Skeletal muscle satellite cell (primary cell): ENCODE data around the gene MAPK11.

Experiments used
- H3K27me3 ChIP-seq: 2 replicates; pipeline ENCODE4 v1.7.0; 2013; ENCODE audit warnings: low read length; ENCODE audit not compliant: control insufficient read depth, insufficient read depth
- H3K36me3 ChIP-seq: 2 replicates; pipeline ENCODE4 v1.7.0; 2013; ENCODE audit warnings: mild to moderate bottlenecking, control low read depth, low read length; ENCODE audit not compliant: insufficient read depth
- H3K4me1 ChIP-seq: 2 replicates; pipeline ENCODE4 v1.7.0; 2013; ENCODE audit warnings: low read length; ENCODE audit not compliant: control insufficient read depth, insufficient read depth
- H3K4me2 ChIP-seq: 2 replicates; pipeline ENCODE4 v1.7.0; 2013; ENCODE audit warnings: mild to moderate bottlenecking, low read length
- H3K4me3 ChIP-seq: 2 replicates; pipeline ENCODE4 v1.7.0; 2013; ENCODE audit warnings: low read length
- H3K9ac ChIP-seq: 2 replicates; pipeline ENCODE4 v1.7.0; 2013; ENCODE audit warnings: mild to moderate bottlenecking, low read depth, low read length, moderate library complexity
- H3K9me3 ChIP-seq: replicated peaks from 2 replicates; pipeline ENCODE4 v1.7.0; 2013; ENCODE audit warnings: mild to moderate bottlenecking, control low read depth, low read length

Gene MAPK11

DNA sequence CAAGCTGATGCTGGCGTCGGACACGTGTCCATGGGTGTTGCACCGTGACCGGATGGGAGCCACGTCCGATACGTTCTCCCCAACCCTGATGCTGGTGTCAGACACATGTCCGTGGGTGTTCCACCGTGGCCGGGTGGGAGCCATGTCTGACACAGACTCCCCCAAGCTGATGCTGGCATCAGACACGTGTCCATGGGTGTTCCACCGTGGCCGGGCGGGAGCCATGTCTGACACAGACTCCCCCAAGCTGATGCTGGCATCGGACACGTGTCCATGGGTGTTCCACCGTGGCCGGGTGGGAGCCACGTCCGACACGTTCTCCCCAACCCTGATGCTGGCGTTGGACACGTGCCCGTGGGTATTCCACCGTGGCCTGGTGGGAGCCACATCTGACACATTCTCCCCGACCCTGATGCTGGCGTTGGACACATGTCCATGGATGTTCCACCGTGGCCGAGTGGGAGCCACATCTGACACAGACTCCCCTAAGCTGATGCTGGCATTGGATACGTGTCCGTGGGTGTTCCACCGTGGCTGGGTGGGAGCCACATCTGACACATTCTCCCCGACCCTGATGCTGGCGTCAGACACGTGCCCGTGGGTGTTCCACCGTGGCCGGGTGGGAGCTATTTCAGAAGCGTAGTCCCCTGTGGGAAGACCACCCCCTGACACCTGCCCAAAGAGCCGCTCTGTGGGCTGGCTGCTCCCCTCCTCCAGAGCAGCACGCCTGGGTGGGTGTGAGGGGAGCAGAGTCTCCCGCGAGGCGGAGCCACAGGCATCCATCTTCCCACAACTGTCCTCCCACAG lies 49.4 kb downstream of the MAPK11 start:
- no peak overlapping the region for H3K4me3 ChIP-seq
- H3K27me3 ChIP-seq: no peaks in the 10 kb centered on the region
- peaks cover 3% of the 10 kb centered on the region for H3K4me1 ChIP-seq
- no peak overlapping the region for H3K4me2 ChIP-seq
- no peak overlapping the region for H3K9ac ChIP-seq
- H3K36me3 ChIP-seq: peaks cover 86% of the 10 kb centered on the region
- no peaks in the 10 kb centered on the region for H3K9me3 ChIP-seq

DNA sequence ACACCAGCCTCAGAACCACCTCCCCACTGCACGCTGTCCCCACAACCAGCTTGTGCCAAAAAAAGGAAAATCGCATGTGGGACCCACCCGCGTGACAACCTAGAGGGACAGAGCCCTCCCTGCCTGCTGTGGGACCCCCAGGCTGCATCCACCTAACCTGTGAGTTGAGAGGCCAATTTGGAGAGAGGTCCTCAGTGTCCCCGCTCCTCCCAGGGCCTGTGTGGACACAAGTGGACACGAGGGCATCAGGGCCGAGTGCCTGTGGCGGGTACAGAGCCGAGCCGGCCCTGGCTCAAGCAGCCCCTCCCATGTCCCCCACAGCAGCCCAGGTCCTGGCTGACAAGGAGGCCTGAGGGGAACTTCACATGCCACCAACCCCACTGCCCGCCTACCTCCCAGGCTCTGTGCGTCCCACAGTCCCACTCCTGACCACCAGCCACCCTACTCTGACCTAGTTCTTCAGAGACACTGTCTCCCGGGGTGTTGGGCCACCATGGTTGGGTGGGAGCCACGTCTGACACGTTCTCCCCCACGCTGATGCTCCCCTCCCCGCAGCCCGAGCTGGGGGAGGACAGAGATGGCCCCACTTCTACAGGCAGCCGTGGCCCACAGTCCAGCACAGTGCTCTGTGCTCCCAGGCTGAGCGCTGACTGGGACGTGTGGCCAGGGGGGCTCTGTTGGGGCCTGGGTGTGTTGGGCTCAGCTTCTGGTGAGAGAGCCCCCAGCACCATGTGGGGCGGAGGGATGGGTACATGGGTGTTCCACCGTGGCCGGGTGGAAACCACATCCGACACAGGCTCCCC lies 50.2 kb downstream of the MAPK11 start:
- Histone ChIP-seq H3K9ac (no peak overlapping the region), H3K4me3 (no peak overlapping the region)

GRCh38 chr22:50218996-50219727 lies 51.0 kb downstream of the MAPK11 start:
- Histone ChIP-seq H3K9ac (no peak overlapping the region), H3K9me3 (no peaks in the 10 kb centered on the region), H3K36me3 (peaks cover 83% of the 10 kb centered on the region), H3K4me1 (peaks cover 3% of the 10 kb centered on the region), H3K27me3 (no peaks in the 10 kb centered on the region), H3K4me3 (no peak overlapping the region), H3K4me2 (no peak overlapping the region)

More for the DNA sequence above, 50.2 kb downstream of the MAPK11 start:
- no peaks in the 10 kb centered on the region for H3K9me3 ChIP-seq
- no peaks in the 10 kb centered on the region for H3K27me3 ChIP-seq
- peaks cover 84% of the 10 kb centered on the region for H3K36me3 ChIP-seq
- H3K4me2 ChIP-seq: no peak overlapping the region
- H3K4me1 ChIP-seq: peaks cover 3% of the 10 kb centered on the region

DNA sequence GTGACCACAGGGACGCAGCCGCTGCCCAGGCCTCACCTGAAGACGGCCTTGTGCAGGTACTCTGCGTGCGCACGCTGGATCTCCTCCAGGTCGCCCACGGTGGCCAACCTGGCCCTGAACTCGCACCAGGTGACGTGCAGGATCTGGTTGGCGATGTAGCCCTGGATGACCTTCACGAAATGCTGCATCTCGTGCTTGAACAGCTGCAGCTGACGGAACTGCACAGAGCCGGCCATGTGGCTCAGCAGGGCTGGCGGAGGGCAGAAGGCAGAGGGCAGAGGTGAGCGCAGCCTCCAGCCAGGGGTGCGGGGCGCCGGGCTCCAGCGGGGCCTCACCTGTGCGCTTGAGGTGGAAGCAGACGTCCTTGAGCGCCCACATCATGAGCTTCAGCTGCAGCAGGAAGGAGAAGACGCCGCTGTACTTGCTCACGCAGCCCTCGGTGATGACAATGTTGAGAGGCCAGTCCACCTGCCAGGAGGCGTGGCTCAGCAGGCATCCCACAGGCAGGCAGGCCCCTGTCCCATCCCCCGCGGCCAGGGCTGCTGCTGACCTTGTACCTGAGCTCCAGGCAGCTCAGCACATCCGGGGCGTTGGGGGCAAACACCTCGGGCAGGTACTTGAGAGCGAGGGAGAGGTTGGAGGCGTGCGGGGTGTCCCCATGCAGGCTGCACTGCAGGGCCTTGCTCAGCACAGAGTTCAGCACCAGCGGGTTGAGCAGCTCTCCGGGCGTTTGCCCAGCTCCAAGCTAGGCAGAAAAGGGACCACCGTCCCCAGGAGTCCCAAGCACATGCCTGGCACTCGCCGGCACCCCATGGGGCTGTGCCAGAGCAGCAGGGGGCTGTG lies 51.8 kb downstream of the MAPK11 start:
- no peaks in the 10 kb centered on the region for H3K27me3 ChIP-seq
- H3K4me1 ChIP-seq: peaks cover 3% of the 10 kb centered on the region
- no peak overlapping the region for H3K9ac ChIP-seq
- H3K9me3 ChIP-seq: no peaks in the 10 kb centered on the region
- no peak overlapping the region for H3K4me2 ChIP-seq
- H3K4me3 ChIP-seq: no peak overlapping the region
- H3K36me3 ChIP-seq: peaks cover 78% of the 10 kb centered on the region

DNA sequence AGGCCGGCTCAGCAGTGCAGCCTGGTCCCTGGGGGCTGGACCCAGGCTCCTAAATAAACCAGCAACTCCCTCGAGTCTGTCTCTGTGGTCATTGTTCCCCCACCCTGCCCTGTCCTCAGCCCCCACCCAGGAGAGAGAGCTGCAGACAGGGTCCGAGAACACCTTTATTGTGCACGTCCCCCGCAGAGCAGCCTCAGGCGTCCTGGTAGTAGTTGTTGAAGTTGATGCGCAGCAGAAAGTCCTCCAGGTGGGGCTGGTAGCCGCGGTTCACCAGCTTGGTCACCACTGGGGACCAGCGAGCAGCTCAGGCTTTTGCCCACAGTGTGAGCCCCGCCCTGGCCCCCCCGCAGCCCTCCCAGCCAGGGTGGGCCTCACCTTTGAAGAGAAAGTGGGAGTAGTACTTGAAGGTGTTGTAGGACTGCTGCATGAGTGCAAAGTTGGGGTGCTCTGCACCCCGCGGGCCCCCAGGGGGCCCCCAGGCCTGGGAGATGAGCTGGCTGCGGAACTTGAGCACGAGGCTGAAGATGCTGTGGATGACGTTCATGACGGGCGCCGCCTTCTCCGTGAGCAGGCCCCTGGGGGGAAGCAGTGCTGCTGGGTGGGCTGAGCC lies 52.5 kb downstream of the MAPK11 start:
- Histone ChIP-seq H3K4me1 (peaks cover 3% of the 10 kb centered on the region), H3K4me3 (no peak overlapping the region), H3K27me3 (no peaks in the 10 kb centered on the region), H3K9ac (no peak overlapping the region), H3K36me3 (peaks cover 81% of the 10 kb centered on the region), H3K4me2 (no peak overlapping the region), H3K9me3 (no peaks in the 10 kb centered on the region)

- Histone ChIP-seq H3K27me3 (no peaks in the 10 kb centered on the region), H3K9ac (no peak overlapping the region), H3K9me3 (no peaks in the 10 kb centered on the region), H3K36me3 (peaks cover 81% of the 10 kb centered on the region), H3K4me1 (peaks cover 3% of the 10 kb centered on the region), H3K4me3 (no peak overlapping the region), H3K4me2 (no peak overlapping the region)
These were observed 53.3 kb downstream of the MAPK11 start for GRCh38 chr22:50216684-50217520.

DNA sequence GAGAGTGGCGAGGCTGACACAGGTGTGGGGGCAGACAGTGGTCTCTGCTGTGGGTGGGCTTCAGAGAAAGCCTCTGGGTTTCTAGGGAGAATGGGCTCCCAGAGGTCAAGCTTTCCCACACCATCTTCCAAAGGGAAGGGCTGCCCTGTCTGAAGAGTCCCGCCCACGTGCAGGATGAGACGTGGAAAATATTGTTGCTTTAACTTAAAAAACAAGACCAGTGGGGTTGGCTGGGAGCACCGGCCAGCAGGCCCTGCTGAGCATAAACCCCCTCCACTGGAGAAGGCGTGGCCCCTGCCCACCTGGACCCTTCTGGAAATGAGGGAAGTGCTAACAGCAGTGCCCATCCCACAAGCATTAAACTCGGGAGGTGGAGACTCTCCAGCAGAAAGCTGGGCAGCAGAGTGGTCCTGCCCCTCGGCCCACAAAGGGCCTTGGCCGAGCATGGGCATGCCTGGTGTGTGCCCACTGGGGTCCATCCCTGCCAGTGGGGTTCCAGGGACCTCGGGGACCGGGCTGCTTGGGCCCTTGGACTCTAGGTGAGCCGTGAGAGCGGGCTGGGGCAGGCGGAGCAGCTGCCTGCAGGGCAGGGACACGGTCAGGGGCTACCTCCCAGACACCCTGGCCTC lies 54.0 kb downstream of the MAPK11 start:
- Histone ChIP-seq H3K9me3 (no peaks in the 10 kb centered on the region), H3K27me3 (no peaks in the 10 kb centered on the region), H3K9ac (no peak overlapping the region), H3K4me2 (no peak overlapping the region), H3K4me1 (peaks cover 3% of the 10 kb centered on the region), H3K4me3 (no peak overlapping the region), H3K36me3 (peaks cover 78% of the 10 kb centered on the region)

DNA sequence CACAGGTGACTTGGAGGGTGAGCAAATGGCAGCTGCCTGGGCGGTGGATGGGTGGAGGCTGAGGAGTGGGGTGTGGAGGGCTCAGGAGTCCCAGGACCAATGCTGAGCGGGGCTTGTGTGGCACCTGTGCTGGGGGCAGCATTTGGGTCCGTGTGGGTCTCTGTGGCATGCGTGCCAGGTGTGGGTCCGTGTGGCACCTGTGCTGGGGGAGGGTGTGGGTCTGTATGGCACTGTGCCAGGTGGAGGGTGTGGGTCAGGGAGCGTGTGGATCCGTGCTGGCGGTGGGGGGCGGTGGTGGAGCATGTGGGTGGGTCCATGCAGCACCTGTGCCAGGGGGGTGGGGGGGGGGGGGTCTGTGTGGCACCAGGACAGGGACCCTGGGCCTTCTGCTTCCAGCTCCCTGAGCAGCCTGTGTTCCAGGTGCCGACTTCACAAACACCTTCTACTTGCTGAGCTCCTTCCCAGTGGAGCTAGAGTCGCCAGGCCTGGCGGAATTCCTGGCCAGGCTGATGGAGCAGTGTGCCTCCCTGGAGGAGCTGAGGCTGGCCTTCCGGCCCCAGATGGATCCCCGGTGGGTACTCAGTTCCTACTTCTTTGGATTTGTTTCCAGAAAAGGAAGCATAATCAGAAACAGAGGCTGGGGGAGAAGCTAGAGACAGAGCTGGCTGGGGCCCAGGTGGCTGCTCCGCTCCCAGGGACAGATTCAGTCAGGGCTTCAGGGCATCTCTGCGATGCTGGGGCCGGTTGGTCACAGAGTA lies 54.7 kb downstream of the MAPK11 start:
- H3K36me3 ChIP-seq: peaks cover 78% of the 10 kb centered on the region
- no peak overlapping the region for H3K9ac ChIP-seq
- no peaks in the 10 kb centered on the region for H3K9me3 ChIP-seq
- H3K4me3 ChIP-seq: no peak overlapping the region
- no peaks in the 10 kb centered on the region for H3K27me3 ChIP-seq
- peaks cover 3% of the 10 kb centered on the region for H3K4me1 ChIP-seq
- H3K4me2 ChIP-seq: no peak overlapping the region
